IPS-NIHi11 (cell line): ENCODE results near the gene ITGA2B.
A peak's percentile ranks its signal among the peaks of the same experiment; 100 is the strongest.
"Not testable (repeated sequence)": the region's sequence is repeated elsewhere in the genome, so short reads cannot be mapped to it uniquely, and the experiment has no call there.

Source experiments
- DNase-seq: peaks from one replicate; pipeline ENCODE4 v3.0.0; 2012; ENCODE audit warnings: mixed read lengths, low spot score

ITGA2B gene

DNA sequence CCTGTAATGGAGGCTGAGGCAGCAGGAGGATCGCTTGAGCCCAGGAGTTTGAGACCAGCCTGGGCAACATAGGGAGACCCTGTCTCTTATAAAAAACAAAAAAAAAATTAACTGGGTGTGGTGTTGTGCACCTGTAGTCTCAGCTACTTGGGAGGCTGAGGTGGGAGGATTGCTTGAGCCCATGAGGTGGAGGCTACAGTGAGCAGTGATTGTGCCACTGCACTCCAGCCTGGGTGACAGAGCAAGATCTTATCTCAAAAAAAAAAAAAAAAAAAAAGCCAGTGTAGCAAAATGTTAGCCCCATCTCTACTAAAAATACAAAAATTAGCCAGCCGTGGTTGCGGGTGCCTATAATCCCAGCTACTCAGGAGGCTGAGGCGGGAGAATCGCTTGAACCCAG, 59.2 kb downstream of the ITGA2B start:
- DNase-seq = not testable (repeated sequence)

DNA sequence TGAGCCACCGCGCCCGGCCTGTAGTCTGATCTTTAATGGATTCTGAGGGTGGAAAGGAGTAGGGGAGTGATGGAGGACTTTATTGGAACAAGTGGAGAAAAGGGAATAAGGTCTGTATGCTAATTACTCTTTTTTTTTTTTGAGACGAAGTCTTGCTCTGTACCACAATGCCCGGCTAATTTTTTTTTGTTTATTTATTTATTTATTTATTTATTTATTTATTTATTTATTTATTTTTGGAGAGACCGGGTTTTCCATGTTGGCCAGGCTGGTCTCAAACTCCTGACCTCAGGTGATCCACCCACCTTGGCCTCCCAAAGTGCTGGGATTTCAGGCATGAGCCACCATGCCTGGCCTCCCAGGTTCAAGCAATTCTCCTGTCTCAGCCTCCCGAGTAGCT, 59.9 kb downstream of the ITGA2B start:
- DNase-seq = not testable (repeated sequence)

DNA sequence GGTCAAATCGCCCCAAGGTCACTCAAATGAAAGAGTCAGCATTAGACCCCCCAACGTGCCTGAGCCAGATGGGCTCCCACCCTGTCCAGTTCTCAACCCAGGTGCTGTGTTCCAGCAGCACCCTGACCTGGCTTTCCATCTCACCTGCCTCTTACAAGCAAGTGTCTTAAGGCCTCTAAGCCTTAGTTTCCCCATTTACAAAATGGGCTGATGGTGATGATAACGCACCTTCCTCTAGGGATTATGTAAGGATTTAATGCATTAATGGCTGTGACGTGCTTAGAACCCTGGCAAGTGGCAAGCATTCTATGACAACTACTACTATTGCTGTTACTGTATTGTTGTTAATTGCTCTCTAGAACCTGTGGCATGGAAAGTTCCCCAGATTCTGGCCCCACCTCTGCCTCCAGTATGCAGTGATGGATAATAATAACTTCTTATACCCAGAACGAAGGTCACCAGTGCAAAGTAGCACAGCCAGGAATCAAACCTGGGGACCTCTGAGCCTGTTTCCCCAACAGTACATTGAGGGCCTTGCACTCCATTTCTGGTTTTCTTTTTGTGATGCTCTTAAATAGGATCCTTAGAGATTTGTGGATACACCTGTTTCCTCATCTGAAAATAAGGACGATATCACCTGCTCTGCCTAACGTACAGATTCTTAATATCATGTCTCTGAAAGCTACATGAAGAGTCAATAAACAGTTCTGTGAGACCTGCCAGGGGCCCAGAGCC, 61.6 kb downstream of the ITGA2B start:
- DNase-seq = no peak

DNA sequence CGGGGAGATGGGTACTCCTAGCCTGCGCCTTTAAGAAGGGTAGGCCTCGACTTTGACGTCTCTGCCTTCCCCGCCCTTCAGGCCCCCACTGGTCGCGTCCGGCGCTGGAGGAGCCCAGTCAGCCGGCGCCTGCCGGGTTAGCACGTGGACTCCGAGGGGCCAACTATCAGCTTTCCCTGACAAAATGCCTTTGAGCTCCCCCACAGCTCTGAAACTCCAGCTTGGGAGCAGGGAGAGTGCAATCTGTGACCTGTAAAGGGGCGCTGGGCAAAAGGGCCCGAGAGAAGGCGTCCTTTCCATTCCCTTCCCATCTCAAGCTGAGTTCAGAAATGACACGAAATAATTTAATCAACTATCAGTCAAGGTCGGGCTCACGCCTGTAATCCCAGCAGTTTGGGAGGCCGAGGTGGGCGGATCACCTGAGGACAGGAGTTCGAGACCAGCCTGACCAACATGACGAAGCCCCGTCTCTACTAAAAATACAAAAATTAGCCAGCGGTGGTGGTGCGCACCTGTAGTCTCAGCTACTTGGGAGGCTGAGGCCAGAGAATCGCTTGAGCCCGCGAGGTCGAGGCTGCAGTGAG, 62.5 kb downstream of the ITGA2B start:
- peak; percentile 93 for DNase-seq

DNA sequence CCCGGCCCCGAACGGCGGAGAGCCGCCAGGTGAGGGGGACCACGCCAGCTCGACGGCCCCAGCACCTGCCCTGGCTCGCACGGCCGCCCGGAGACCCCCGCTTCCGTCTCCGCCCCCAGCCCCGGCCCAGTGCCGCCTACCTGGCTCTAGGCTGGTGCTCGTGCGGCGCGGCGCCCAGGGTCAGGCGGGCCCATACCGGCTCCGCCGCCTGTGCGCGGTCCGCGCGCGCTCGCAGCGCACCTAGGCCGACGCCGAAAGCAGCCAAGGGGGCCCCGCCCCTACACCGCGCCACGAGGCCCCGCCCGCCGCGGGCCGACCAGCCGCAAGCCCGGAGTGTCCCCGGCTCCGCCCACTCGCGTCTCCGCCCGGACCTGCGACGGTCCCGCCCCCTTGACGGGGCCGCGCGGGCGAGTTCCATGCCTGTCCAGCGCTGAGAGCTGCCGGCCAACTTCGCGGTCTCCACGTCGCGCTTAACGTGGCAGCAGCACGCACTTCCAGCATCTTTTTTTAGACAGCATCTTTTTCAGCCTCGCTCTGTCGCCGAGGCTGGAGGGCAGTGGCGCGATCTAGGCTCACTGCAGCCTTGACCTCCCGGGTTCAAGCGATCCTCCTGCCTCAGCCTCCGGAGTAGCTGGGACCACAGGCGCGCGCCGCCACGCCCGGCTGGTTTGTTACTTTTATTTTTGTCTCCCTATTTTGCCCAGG, 64.7 kb downstream of the ITGA2B start, which contains the start of gene SLC25A39:
SLC25A39 (minus strand) TSS at position 253 of the 705 bp plus-strand sequence. CDS start 1,261 bp downstream, outside the sequence.
- peak; percentile 92 for DNase-seq

DNA sequence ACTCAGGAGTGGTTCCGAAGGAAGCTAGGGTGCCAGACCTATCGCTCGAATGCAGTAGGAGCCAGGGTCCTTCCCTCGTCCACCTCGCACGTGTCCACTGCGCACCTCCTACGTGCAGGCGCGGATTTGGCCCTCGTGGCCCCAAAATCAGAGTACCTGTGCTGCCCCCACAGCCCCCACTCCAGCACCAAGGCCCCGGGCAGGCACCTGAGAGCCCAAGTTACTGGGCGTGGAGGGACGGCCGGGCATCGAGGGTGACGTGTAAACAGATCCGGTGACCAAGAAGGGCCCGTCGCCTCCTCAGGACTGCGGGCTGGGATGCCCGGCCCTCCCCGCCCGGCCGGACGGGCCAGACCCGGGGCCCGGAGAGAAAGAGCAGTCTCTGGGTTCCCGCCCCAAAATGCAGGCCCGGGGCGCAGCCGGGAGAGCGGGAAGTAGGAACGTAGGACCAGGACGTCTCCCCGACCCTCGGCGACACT, 65.3 kb downstream of the ITGA2B start:
- no peak for DNase-seq

DNA sequence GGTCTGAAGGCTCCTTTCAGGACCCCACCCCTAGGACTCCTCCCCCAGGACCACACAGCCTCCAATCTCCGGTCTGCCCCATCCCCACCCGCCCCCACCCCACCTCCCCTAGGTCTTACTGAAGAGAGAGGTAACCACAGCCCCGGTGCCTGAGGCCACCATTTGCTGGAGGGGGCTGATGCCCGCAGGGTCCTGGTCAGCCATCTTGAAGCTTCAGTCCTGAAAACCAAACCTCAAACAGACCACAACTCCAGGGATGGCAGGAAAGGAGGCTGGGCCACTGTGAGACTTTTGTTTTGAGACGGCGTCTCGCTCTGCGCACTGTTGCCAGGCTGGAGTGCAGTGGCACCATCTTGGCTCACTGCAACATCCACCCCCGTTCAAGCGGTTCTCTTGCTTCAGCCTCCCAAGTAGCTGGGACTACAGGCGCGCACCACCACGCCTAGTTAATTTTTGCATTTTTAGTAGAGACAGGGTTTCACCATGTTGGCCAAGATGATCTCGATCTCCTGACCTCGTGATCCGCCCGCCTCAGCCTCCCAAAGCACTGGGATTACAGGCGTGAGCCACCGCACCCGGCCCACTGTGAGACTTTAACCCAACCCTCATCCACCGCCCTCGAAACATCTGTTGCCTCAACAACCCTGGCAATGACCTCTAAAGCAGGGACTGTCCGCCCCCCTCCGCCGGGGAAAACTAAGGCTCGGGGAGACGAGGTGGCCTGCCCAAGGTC, 65.9 kb downstream of the ITGA2B start:
- no peak for DNase-seq

DNA sequence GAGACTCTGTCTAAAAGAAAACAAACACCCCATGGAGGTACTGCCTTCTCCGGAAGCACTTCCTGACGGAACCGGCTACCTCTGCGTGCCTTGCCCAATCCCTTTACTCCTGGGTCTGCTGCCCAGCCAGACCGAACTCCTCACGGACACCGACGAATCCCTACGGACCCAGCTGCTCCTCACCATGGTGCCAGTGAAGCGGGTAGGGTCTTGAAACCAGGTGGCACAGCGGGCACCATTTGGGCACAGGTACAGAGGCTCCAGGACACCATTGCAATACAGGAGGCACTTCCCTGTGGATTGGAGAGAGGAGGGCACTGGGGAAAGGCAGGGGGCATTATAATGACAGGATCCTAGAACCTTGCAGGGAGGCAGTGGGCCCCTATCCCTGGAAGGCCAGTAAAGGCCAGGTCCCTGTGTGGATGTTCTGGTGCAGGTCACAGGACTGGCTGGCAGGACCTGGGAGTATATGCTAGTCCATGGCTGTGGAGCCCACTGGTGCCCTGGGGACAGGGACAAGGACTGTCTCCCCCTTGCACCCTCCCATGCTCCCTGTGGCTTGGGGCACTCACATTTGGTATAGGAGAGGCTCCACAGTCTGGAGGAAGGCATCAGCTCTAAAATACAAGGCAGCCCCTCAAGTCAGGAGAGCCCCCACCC, 67.1 kb downstream of the ITGA2B start:
- no peak for DNase-seq
